ENCODE data around the gene ANK3.

ANK3 gene

DNA sequence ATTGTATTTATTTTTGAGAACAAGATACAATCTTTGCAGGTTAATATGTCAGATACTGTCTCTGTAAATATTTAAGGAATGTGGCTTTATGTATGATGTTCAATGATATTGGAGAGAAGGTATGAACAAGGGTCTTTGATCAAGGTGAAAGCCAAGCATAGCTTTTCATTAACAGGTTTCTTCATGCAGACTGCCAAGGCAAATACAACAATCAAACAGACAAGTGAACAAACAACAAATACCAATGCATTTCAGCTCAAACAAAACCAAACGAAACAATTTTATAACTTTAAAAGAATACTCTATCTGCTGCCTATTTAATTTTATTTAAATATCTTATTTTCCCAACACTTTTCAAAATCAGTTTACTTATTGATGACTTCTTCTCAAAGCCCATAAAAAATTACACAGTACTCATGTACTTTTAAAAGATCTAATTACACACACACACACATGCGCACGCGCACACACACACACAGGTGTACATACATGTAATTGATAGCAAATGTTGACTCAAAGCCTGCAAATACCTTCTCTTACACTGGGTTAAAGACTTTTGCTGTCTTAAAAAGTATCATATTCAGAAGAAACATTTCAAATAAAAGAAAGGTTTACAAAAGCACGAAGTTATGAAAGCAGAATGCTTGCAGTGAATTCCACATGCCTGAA, 282.2 kb downstream of the ANK3 start:
- H3K27ac ChIP-seq (ENCODE audit: low read length) = no peak overlapping the region
- H3K27me3 ChIP-seq (ENCODE audit: insufficient read depth, low read length) = no peaks in the 10 kb centered on the region
- no peaks in the 10 kb centered on the region for H3K4me1 ChIP-seq (ENCODE audit: insufficient read depth, low read length)
- H3K4me3 ChIP-seq (ENCODE audit: low read length) = no peak overlapping the region
- H3K9me3 ChIP-seq (ENCODE audit: insufficient read depth, low read depth, low read length) = no peaks in the 10 kb centered on the region
- H3K36me3 ChIP-seq (ENCODE audit: insufficient read depth, low read depth, low read length) = peaks cover 25% of the 10 kb centered on the region
- no peak overlapping the region for H3K9ac ChIP-seq (ENCODE audit: low read depth, low read length)

DNA sequence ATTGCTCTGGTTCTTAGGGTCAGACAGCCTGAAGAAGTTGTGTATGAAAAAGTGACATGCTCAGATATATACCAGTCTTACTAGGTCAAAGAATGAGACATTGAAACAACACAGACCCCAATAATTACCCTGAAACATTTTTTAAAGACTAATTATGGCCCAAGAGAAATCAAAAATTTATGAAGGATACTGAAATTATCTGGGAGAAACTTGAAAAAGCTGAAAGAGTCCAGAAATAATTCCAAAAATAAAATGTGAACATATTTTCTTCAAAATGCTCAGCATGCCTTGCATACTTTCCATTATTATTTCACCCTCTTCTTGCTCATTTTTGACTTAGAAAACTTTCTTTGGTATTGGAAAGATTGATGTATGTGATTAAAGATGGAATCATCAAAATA, 284.4 kb downstream of the ANK3 start:
- H3K27me3 ChIP-seq (ENCODE audit: insufficient read depth, low read length) = no peaks in the 10 kb centered on the region
- H3K4me3 ChIP-seq (ENCODE audit: low read length) = no peak overlapping the region
- no peaks in the 10 kb centered on the region for H3K4me1 ChIP-seq (ENCODE audit: insufficient read depth, low read length)
- no peak overlapping the region for H3K27ac ChIP-seq (ENCODE audit: low read length)
- H3K36me3 ChIP-seq (ENCODE audit: insufficient read depth, low read depth, low read length) = peaks cover 25% of the 10 kb centered on the region
- H3K9me3 ChIP-seq (ENCODE audit: insufficient read depth, low read depth, low read length) = no peaks in the 10 kb centered on the region
- H3K9ac ChIP-seq (ENCODE audit: low read depth, low read length) = no peak overlapping the region

GRCh38 chr10:60101821-60102220, 287.9 kb downstream of the ANK3 start:
- H3K27ac ChIP-seq (ENCODE audit: low read length) = no peak overlapping the region
- H3K27me3 ChIP-seq (ENCODE audit: insufficient read depth, low read length) = no peaks in the 10 kb centered on the region
- H3K9me3 ChIP-seq (ENCODE audit: insufficient read depth, low read depth, low read length) = no peaks in the 10 kb centered on the region

GRCh38 chr10:60099998-60100747, 289.5 kb downstream of the ANK3 start:
- H3K36me3 ChIP-seq (ENCODE audit: insufficient read depth, low read depth, low read length) = peaks cover 13% of the 10 kb centered on the region; the same call in 1 of the 2 replicates

More at GRCh38 chr10:60101821-60102220, 287.9 kb downstream of the ANK3 start:
- peaks cover 23% of the 10 kb centered on the region for H3K36me3 ChIP-seq (ENCODE audit: insufficient read depth, low read depth, low read length)
- no peaks in the 10 kb centered on the region; the same call in 1 of the 2 replicates for H3K4me1 ChIP-seq (ENCODE audit: insufficient read depth, low read length)
- H3K9ac ChIP-seq (ENCODE audit: low read depth, low read length) = no peak overlapping the region
- H3K4me3 ChIP-seq (ENCODE audit: low read length) = no peak overlapping the region

GRCh38 chr10:60098677-60099601, 290.7 kb downstream of the ANK3 start:
- Histone ChIP-seq H3K4me3 (ENCODE audit: low read length) (no peak overlapping the region), H3K36me3 (ENCODE audit: insufficient read depth, low read depth, low read length) (0 out of 2 replicates have a peak, but pooled peaks cover 5% of the 10 kb centered on the region), H3K4me1 (ENCODE audit: insufficient read depth, low read length) (no peaks in the 10 kb centered on the region; the same call in 1 of the 2 replicates), H3K27ac (ENCODE audit: low read length) (no peak overlapping the region), H3K9me3 (ENCODE audit: insufficient read depth, low read depth, low read length) (no peaks in the 10 kb centered on the region), H3K27me3 (ENCODE audit: insufficient read depth, low read length) (no peaks in the 10 kb centered on the region), H3K9ac (ENCODE audit: low read depth, low read length) (no peak overlapping the region)

More at GRCh38 chr10:60099998-60100747, 289.5 kb downstream of the ANK3 start:
- H3K27ac ChIP-seq (ENCODE audit: low read length) = peak overlapping the region; percentile 39
- H3K9ac ChIP-seq (ENCODE audit: low read depth, low read length) = no peak overlapping the region
- no peak overlapping the region for H3K4me3 ChIP-seq (ENCODE audit: low read length)
- no peaks in the 10 kb centered on the region; the same call in 1 of the 2 replicates for H3K4me1 ChIP-seq (ENCODE audit: insufficient read depth, low read length)
- no peaks in the 10 kb centered on the region for H3K27me3 ChIP-seq (ENCODE audit: insufficient read depth, low read length)
- H3K9me3 ChIP-seq (ENCODE audit: insufficient read depth, low read depth, low read length) = no peaks in the 10 kb centered on the region

- Histone ChIP-seq H3K27me3 (ENCODE audit: insufficient read depth, low read length) (no peaks in the 10 kb centered on the region), H3K4me1 (ENCODE audit: insufficient read depth, low read length) (no peaks in the 10 kb centered on the region; the same call in 1 of the 2 replicates), H3K27ac (ENCODE audit: low read length) (no peak overlapping the region), H3K4me3 (ENCODE audit: low read length) (no peak overlapping the region), H3K9ac (ENCODE audit: low read depth, low read length) (no peak overlapping the region), H3K36me3 (ENCODE audit: insufficient read depth, low read depth, low read length) (0 out of 2 replicates have a peak, but pooled peaks cover 5% of the 10 kb centered on the region), H3K9me3 (ENCODE audit: insufficient read depth, low read depth, low read length) (no peaks in the 10 kb centered on the region)
Measured at GRCh38 chr10:60096761-60097513, 292.7 kb downstream of the ANK3 start.

GRCh38 chr10:60093317-60093716, 296.4 kb downstream of the ANK3 start:
- Histone ChIP-seq H3K9me3 (ENCODE audit: insufficient read depth, low read depth, low read length) (no peaks in the 10 kb centered on the region), H3K9ac (ENCODE audit: low read depth, low read length) (no peak overlapping the region), H3K4me1 (ENCODE audit: insufficient read depth, low read length) (no peaks in the 10 kb centered on the region; the same call in 1 of the 2 replicates), H3K36me3 (ENCODE audit: insufficient read depth, low read depth, low read length) (0 out of 2 replicates have a peak, but pooled peaks cover 5% of the 10 kb centered on the region), H3K27me3 (ENCODE audit: insufficient read depth, low read length) (no peaks in the 10 kb centered on the region), H3K4me3 (ENCODE audit: low read length) (no peak overlapping the region), H3K27ac (ENCODE audit: low read length) (no peak overlapping the region)

- Histone ChIP-seq H3K27me3 (ENCODE audit: insufficient read depth, low read length) (no peaks in the 10 kb centered on the region), H3K9me3 (ENCODE audit: insufficient read depth, low read depth, low read length) (no peaks in the 10 kb centered on the region), H3K4me3 (ENCODE audit: low read length) (no peak overlapping the region), H3K9ac (ENCODE audit: low read depth, low read length) (no peak overlapping the region), H3K27ac (ENCODE audit: low read length) (no peak overlapping the region), H3K4me1 (ENCODE audit: insufficient read depth, low read length) (peaks cover 16% of the 10 kb centered on the region; the same call in 1 of the 2 replicates), H3K36me3 (ENCODE audit: insufficient read depth, low read depth, low read length) (peaks cover 35% of the 10 kb centered on the region; the same call in 1 of the 2 replicates)
Measured at GRCh38 chr10:60086862-60087261, 302.8 kb downstream of the ANK3 start.

DNA sequence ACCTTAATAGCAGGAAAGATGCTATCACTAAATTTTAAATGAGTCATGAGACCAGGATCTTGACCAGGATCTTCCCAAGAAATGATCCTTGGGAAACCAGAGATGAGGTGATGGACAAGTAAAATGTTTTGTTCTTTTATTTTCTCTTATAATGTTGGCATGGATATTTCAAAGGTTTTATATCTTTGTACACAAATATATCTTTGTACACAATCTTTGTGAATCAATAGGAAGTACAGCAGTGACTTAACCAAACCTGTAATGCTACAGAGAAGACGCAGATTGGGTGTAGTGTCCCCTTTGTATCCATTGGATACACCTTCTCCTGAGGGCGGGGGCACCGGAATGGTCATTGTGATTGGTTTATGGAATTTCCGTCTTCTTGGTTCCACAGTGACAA, 303.3 kb downstream of the ANK3 start:
- no peak overlapping the region for H3K4me3 ChIP-seq (ENCODE audit: low read length)
- H3K9ac ChIP-seq (ENCODE audit: low read depth, low read length) = no peak overlapping the region
- H3K27ac ChIP-seq (ENCODE audit: low read length) = no peak overlapping the region
- no peaks in the 10 kb centered on the region for H3K27me3 ChIP-seq (ENCODE audit: insufficient read depth, low read length)
- peaks cover 36% of the 10 kb centered on the region; the same call in 1 of the 2 replicates for H3K36me3 ChIP-seq (ENCODE audit: insufficient read depth, low read depth, low read length)
- no peaks in the 10 kb centered on the region for H3K9me3 ChIP-seq (ENCODE audit: insufficient read depth, low read depth, low read length)
- H3K4me1 ChIP-seq (ENCODE audit: insufficient read depth, low read length) = peaks cover 16% of the 10 kb centered on the region; the same call in 1 of the 2 replicates

- Histone ChIP-seq H3K36me3 (ENCODE audit: insufficient read depth, low read depth, low read length) (peaks cover 38% of the 10 kb centered on the region; the same call in 1 of the 2 replicates), H3K9ac (ENCODE audit: low read depth, low read length) (0 out of 2 replicates have a peak overlapping the region, but pooled peaks have one; percentile 0), H3K4me1 (ENCODE audit: insufficient read depth, low read length) (peaks cover 16% of the 10 kb centered on the region; the same call in 1 of the 2 replicates), H3K27ac (ENCODE audit: low read length) (no peak overlapping the region), H3K4me3 (ENCODE audit: low read length) (no peak overlapping the region), H3K9me3 (ENCODE audit: insufficient read depth, low read depth, low read length) (no peaks in the 10 kb centered on the region), H3K27me3 (ENCODE audit: insufficient read depth, low read length) (no peaks in the 10 kb centered on the region)
Measured at GRCh38 chr10:60082744-60083344, 306.8 kb downstream of the ANK3 start.
